GM23338 (cell line): ENCODE results near the gene EGFR. TPM values are rescaled to one million over a fixed set of nuclear protein-coding genes. Genes with fewer than 3 reads are reported as not detected.
A peak's percentile ranks its signal among the peaks of the same experiment; 100 is the strongest.

Experiments used
- ATAC-seq: fragments of 200-7000 bp; cut with Tn5 transposase; 3 replicates; pipeline ENCODE4 v1.9.1; 2020
- DNase-seq: peaks from one replicate; pipeline ENCODE4 v3.0.0-alpha.2; 2015; ENCODE audit warnings: low spot score
- H2AFZ ChIP-seq: fragments of 200-600 bp; sonication (generic); 2 replicates; pipeline ENCODE4 v1.8.0; 2016; ENCODE audit warnings: antibody characterized with exemption, mild to moderate bottlenecking, moderate library complexity
- H3F3A ChIP-seq: fragments of 200-600 bp; sonication (generic); replicated peaks from 2 replicates; pipeline ENCODE4 v1.8.0; 2017; ENCODE audit warnings: antibody characterized with exemption, mixed run types, low read depth
- H3K27ac ChIP-seq: fragments of 200-600 bp; sonication (generic); 2 replicates; pipeline ENCODE4 v1.6.1; 2016; ENCODE audit warnings: low read depth
- H3K27me3 ChIP-seq: fragments of 200-600 bp; sonication (generic); 2 replicates; pipeline ENCODE4 v1.8.0; 2016; ENCODE audit warnings: mild to moderate bottlenecking, mixed run types, moderate library complexity; ENCODE audit not compliant: insufficient read depth
- H3K36me3 ChIP-seq: fragments of 200-600 bp; sonication (generic); 2 replicates; pipeline ENCODE4 v1.8.0; 2016; ENCODE audit warnings: mild to moderate bottlenecking; ENCODE audit not compliant: insufficient read depth
- H3K4me1 ChIP-seq: fragments of 200-600 bp; sonication (generic); 2 replicates; pipeline ENCODE4 v1.8.0; 2016; ENCODE audit warnings: mild to moderate bottlenecking, moderate library complexity; ENCODE audit not compliant: insufficient read depth
- H3K4me2 ChIP-seq: fragments of 200-600 bp; sonication (generic); 2 replicates; pipeline ENCODE4 v1.7.1; 2017; ENCODE audit warnings: mixed run types
- H3K4me3 ChIP-seq: fragments of 200-600 bp; sonication (generic); 2 replicates; pipeline ENCODE4 v1.6.1; 2016; ENCODE audit warnings: mixed run types
- H3K79me2 ChIP-seq: fragments of 200-600 bp; sonication (generic); replicated peaks from 2 replicates; pipeline ENCODE4 v1.8.0; 2017; ENCODE audit warnings: mild to moderate bottlenecking; ENCODE audit not compliant: insufficient read depth
- H3K9me2 ChIP-seq: fragments of 200-600 bp; sonication (generic); 2 replicates; pipeline ENCODE4 v1.8.0; 2017; ENCODE audit not compliant: insufficient read depth
- H4K20me1 ChIP-seq: fragments of 200-600 bp; sonication (generic); replicated peaks from 2 replicates; pipeline ENCODE4 v1.8.0; 2017; ENCODE audit warnings: mild to moderate bottlenecking; ENCODE audit not compliant: insufficient read depth
- H3K27ac Mint-ChIP-seq: 2 replicates; pipeline ENCODE4 v1.8.0; 2020; ENCODE audit warnings: inconsistent platforms, mild to moderate bottlenecking, moderate library complexity, mixed read lengths
- H3K27me3 Mint-ChIP-seq: 3 replicates; pipeline ENCODE4 v1.8.0; 2022; ENCODE audit warnings: low read depth, mild to moderate bottlenecking, moderate library complexity, mixed read lengths, inconsistent platforms; ENCODE audit not compliant: insufficient read depth, poor library complexity
- H3K36me3 Mint-ChIP-seq: 3 replicates; pipeline ENCODE4 v1.8.0; 2021; ENCODE audit warnings: low read depth, mild to moderate bottlenecking, inconsistent platforms, moderate library complexity, mixed read lengths
- H3K4me1 Mint-ChIP-seq: 3 replicates; pipeline ENCODE4 v1.8.0; 2020; ENCODE audit warnings: mild to moderate bottlenecking, inconsistent platforms, mixed read lengths
- H3K4me3 Mint-ChIP-seq: 3 replicates; pipeline ENCODE4 v1.8.0; 2021; ENCODE audit warnings: moderate library complexity, mild to moderate bottlenecking, inconsistent platforms, mixed read lengths
- H3K9me3 Mint-ChIP-seq: 3 replicates; pipeline ENCODE4 v1.8.0; 2020; ENCODE audit warnings: moderate library complexity, mild to moderate bottlenecking, inconsistent platforms, mixed read lengths
- CREB1 ChIP-seq: fragments of 250-450 bp; sonication (Bioruptor Pico); IDR thresholded peaks from 2 replicates; pipeline ENCODE4 v1.5.0; 2020; ENCODE audit warnings: low read depth, mild to moderate bottlenecking, moderate library complexity
- CTCF ChIP-seq, 2 experiments: fragments of 200-600 bp in 1 of 2; sonication (generic) in 1 of 2; conservative IDR thresholded peaks; 2 replicates each; pipeline versions ENCODE4 v1.5.1 to v1.6.1; 2016 to 2017; ENCODE audit warnings: antibody characterized with exemption in 2 of 2, low read depth in 2 of 2, mild to moderate bottlenecking in 2 of 2, moderate library complexity in 1 of 2
- ETS1 ChIP-seq: IDR thresholded peaks from 2 replicates; pipeline ENCODE4 v1.6.1; 2016; ENCODE audit warnings: antibody characterized with exemption
- EZH2 ChIP-seq: fragments of 200-600 bp; sonication (generic); IDR thresholded peaks from one replicate; pipeline ENCODE4 v1.8.0; 2017; ENCODE audit warnings: antibody characterized with exemption, mild to moderate bottlenecking, low read depth; ENCODE audit not compliant: unreplicated experiment
- EZH2phosphoT487 ChIP-seq: fragments of 200-600 bp; sonication (generic); IDR thresholded peaks from one replicate; pipeline ENCODE4 v1.8.1; 2018; ENCODE audit warnings: antibody characterized with exemption; ENCODE audit not compliant: unreplicated experiment
- NANOG ChIP-seq: IDR thresholded peaks from 2 replicates; pipeline ENCODE4 v1.6.1; 2016; ENCODE audit warnings: antibody characterized with exemption, borderline replicate concordance
- POLR2AphosphoS5 ChIP-seq: IDR thresholded peaks from 2 replicates; pipeline ENCODE4 v1.6.1; 2016; ENCODE audit warnings: antibody characterized with exemption, low read depth
- STAT1 ChIP-seq: IDR thresholded peaks from one replicate; pipeline ENCODE4 v1.6.1; 2016; ENCODE audit warnings: antibody characterized with exemption; ENCODE audit not compliant: unreplicated experiment
- ZNF114 ChIP-seq: fragments of 250-450 bp; sonication (Bioruptor Pico); IDR thresholded peaks from 2 replicates; pipeline ENCODE4 v1.5.0; 2020; ENCODE audit warnings: mild to moderate bottlenecking, moderate library complexity
- ZNF331 ChIP-seq: fragments of 250-450 bp; sonication (Bioruptor Pico); IDR thresholded peaks from 2 replicates; pipeline ENCODE4 v1.5.0; 2020; ENCODE audit warnings: low read depth, mild to moderate bottlenecking, moderate library complexity
- polyA plus RNA-seq: library from polyadenylated mRNA; unstranded; fragments of >200 nt; fragmentation: Nextera tagmentation; extraction: Ambion mirVana; gene quantifications from 2 replicates; pipeline ENCODE4 v1.2.1, GENCODE V29; 2016
- total RNA-seq: library from RNA; depleted of rRNA; stranded (reverse); fragments of >200 nt; shearing (Covaris generic); gene quantifications from 2 replicates; pipeline ENCODE4 v1.2.3, GENCODE V29; 2014
- TF ChIP-seq, protein P1 (sequence below): fragments of 250-450 bp; sonication (Bioruptor Pico); IDR thresholded peaks from 2 replicates; pipeline ENCODE4 v1.5.0; 2020; ENCODE audit warnings: mild to moderate bottlenecking, moderate library complexity

The EGFR gene
- total and polyA plus RNA-seq, 2 experiments from 2014 or later = 1.5 to 4.5 TPM

DNA sequence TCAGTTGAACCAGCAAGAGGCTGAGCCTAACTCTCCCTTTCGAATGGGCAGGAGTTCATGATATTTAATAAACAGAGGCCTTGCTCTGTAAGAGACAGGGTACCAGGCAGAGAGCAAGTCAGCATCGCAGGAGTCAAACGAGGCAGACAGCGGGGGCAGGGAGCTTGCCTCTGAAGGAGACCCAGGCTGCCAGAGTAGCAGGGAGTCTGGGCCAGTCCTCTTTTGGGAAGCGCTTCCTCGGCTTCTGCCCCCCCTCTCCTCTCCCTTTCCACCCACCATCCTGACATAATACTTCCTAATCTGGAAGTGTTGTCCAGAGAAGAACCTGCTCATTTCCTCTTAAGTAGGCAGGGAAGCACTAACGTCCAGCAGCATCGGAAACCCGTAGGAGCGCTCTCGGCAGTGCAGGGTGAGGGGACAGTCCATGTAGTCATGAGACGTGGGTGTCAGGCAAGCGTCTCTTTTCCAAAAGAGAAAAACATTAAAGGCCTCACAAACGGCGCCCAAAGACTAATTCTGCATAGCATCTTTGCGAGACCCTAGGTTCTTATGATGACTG is 171.1 kb downstream of the EGFR start:
- ATAC-seq (peak; percentile 10; the same call in 2 of the 3 replicates), DNase-seq (peak; percentile 20)
- peak overlapping the region; percentile 78; the same call in 1 of the 2 replicates for H2AFZ ChIP-seq
- H3K4me2 ChIP-seq = peak overlapping the region; percentile 53
- no peak overlapping the region for H3K4me3 ChIP-seq
- no peak overlapping the region for H3K27ac Mint-ChIP-seq
- no peaks in the 10 kb centered on the region; the same call in 1 of the 2 replicates for H3F3A ChIP-seq
- peaks cover 64% of the 10 kb centered on the region for H3K4me1 Mint-ChIP-seq
- no peak for TF ChIP-seq CREB1 (CRISPR knock-in tag)
- no peak for TF ChIP-seq EZH2
- TF ChIP-seq ZNF114 (CRISPR knock-in tag) = no peak
- TF ChIP-seq NANOG = no peak
- no peaks in the 10 kb centered on the region for H3K79me2 ChIP-seq
- H3K36me3 ChIP-seq = no peaks in the 10 kb centered on the region
- H3K36me3 Mint-ChIP-seq = no peaks in the 10 kb centered on the region; the same call in 2 of the 3 replicates
- H3K27me3 ChIP-seq = no peaks in the 10 kb centered on the region
- no peaks in the 10 kb centered on the region for H3K9me2 ChIP-seq
- peaks cover 53% of the 10 kb centered on the region for H3K4me1 ChIP-seq
- H3K27me3 Mint-ChIP-seq = peaks cover 12% of the 10 kb centered on the region
- no peak overlapping the region for H3K27ac ChIP-seq
- peak overlapping the region; percentile 43; the same call in 1 of the 3 replicates for H3K4me3 Mint-ChIP-seq
- H3K9me3 Mint-ChIP-seq = no peaks in the 10 kb centered on the region; the same call in 2 of the 3 replicates
- H4K20me1 ChIP-seq = no peaks in the 10 kb centered on the region

DNA sequence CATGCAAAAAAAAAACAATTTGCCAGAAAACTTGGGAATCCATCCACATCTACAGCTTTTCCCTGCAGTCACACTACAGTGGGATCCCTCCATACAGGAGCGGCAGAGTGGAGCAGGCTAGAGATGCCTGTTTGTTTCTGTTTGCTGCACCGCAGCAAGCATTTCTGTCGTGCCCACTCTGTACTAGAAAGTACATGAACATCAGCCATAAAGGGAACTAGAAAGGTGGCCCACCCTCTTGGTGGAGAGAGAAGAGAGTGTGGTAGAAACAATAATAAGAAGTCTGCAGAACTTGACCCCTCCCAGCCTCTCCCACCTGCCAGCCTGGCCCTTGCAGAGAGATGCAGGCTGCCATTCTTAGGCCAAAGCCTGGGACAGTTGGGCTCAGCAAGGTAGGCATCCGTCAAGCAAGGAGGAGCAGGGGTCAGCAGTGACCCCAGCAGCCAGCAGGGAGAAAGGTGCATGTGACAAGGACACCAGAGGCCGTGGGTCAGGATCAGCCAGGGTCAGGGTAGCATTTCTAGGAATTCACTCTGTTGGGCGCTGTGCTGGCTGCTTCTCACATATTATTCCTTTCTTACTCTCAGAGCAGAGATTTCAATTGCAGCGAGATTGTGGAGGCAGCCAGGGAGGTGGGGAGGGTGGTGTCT is 171.8 kb downstream of the EGFR start:
- peaks cover 69% of the 10 kb centered on the region for H3K4me1 Mint-ChIP-seq

More for the DNA sequence above, 171.8 kb downstream of the EGFR start:
- Mint-ChIP-seq H3K9me3 (no peaks in the 10 kb centered on the region; the same call in 2 of the 3 replicates), H3K4me3 (no peak overlapping the region), H3K36me3 (no peaks in the 10 kb centered on the region; the same call in 2 of the 3 replicates), H3K27me3 (peaks cover 12% of the 10 kb centered on the region), H3K27ac (no peak overlapping the region)
- ATAC-seq = no peak
- H3K36me3 ChIP-seq = no peaks in the 10 kb centered on the region
- no peaks in the 10 kb centered on the region for H3K27me3 ChIP-seq
- no peaks in the 10 kb centered on the region for H4K20me1 ChIP-seq
- no peaks in the 10 kb centered on the region; the same call in 1 of the 2 replicates for H3F3A ChIP-seq
- no peak for DNase-seq
- TF ChIP-seq STAT1 (no peak), EZH2 (no peak), ZNF331 (no peak), CREB1 (CRISPR knock-in tag) (no peak), NANOG (no peak), EZH2phosphoT487 (no peak), POLR2AphosphoS5 (no peak), CTCF (conservative IDR thresholded peaks at IDR 0.05; ENCODE audit: low read depth in 2 of 2) (no peak), ETS1 (no peak), ZNF114 (CRISPR knock-in tag) (no peak)
- TF ChIP-seq, protein P1, sequence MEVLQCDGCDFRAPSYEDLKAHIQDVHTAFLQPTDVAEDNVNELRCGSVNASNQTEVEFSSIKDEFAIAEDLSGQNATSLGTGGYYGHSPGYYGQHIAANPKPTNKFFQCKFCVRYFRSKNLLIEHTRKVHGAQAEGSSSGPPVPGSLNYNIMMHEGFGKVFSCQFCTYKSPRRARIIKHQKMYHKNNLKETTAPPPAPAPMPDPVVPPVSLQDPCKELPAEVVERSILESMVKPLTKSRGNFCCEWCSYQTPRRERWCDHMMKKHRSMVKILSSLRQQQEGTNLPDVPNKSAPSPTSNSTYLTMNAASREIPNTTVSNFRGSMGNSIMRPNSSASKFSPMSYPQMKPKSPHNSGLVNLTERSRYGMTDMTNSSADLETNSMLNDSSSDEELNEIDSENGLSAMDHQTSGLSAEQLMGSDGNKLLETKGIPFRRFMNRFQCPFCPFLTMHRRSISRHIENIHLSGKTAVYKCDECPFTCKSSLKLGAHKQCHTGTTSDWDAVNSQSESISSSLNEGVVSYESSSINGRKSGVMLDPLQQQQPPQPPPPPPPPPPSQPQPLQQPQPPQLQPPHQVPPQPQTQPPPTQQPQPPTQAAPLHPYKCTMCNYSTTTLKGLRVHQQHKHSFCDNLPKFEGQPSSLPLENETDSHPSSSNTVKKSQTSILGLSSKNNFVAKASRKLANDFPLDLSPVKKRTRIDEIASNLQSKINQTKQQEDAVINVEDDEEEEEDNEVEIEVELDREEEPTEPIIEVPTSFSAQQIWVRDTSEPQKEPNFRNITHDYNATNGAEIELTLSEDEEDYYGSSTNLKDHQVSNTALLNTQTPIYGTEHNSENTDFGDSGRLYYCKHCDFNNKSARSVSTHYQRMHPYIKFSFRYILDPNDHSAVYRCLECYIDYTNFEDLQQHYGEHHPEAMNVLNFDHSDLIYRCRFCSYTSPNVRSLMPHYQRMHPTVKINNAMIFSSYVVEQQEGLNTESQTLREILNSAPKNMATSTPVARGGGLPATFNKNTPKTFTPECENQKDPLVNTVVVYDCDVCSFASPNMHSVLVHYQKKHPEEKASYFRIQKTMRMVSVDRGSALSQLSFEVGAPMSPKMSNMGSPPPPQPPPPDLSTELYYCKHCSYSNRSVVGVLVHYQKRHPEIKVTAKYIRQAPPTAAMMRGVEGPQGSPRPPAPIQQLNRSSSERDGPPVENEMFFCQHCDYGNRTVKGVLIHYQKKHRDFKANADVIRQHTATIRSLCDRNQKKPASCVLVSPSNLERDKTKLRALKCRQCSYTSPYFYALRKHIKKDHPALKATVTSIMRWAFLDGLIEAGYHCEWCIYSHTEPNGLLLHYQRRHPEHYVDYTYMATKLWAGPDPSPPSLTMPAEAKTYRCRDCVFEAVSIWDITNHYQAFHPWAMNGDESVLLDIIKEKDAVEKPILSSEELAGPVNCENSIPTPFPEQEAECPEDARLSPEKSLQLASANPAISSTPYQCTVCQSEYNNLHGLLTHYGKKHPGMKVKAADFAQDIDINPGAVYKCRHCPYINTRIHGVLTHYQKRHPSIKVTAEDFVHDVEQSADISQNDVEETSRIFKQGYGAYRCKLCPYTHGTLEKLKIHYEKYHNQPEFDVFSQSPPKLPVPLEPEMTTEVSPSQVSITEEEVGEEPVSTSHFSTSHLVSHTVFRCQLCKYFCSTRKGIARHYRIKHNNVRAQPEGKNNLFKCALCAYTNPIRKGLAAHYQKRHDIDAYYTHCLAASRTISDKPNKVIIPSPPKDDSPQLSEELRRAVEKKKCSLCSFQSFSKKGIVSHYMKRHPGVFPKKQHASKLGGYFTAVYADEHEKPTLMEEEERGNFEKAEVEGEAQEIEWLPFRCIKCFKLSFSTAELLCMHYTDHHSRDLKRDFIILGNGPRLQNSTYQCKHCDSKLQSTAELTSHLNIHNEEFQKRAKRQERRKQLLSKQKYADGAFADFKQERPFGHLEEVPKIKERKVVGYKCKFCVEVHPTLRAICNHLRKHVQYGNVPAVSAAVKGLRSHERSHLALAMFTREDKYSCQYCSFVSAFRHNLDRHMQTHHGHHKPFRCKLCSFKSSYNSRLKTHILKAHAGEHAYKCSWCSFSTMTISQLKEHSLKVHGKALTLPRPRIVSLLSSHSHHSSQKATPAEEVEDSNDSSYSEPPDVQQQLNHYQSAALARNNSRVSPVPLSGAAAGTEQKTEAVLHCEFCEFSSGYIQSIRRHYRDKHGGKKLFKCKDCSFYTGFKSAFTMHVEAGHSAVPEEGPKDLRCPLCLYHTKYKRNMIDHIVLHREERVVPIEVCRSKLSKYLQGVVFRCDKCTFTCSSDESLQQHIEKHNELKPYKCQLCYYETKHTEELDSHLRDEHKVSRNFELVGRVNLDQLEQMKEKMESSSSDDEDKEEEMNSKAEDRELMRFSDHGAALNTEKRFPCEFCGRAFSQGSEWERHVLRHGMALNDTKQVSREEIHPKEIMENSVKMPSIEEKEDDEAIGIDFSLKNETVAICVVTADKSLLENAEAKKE (CRISPR knock-in tag) = no peak
- H2AFZ ChIP-seq = no peak overlapping the region
- no peaks in the 10 kb centered on the region for H3K79me2 ChIP-seq
- no peak overlapping the region for H3K4me3 ChIP-seq
- no peaks in the 10 kb centered on the region for H3K9me2 ChIP-seq
- H3K27ac ChIP-seq = no peak overlapping the region
- 0 out of 2 replicates have a peak overlapping the region, but pooled peaks have one; percentile 14 for H3K4me2 ChIP-seq
- peaks cover 53% of the 10 kb centered on the region for H3K4me1 ChIP-seq
